ENCODE measurements around the gene PTGFR.

PTGFR gene

GRCh38 chr1:78490861-78491450 is at the start of gene PTGFR:
Gene PTGFR (plus strand): TSS chr1:78490974. CDS start chr1:78492744, 1,770 bp downstream.
- peak within 1 kb of the TSS; percentile 41 to 70 for H3K4me3 ChIP-seq (replicated peaks in 1 of 2; ENCODE audit: low read depth in 2 of 2, low read length in 2 of 2)

GRCh38 chr1:78441921-78442320 is 48.9 kb upstream of the PTGFR start:
- H3K4me3 ChIP-seq (replicated peaks in 1 of 2; ENCODE audit: low read depth in 2 of 2, low read length in 2 of 2) = no peak overlapping the region
- no peak for TF ChIP-seq CTCF (IDR thresholded peaks at IDR 0.05; ENCODE audit: low read depth, low read length)
- DNase-seq (ENCODE audit: low read depth in 2 of 2) = no peak

More at GRCh38 chr1:78490861-78491450, at the start of gene PTGFR:
- TF ChIP-seq CTCF (IDR thresholded peaks at IDR 0.05; ENCODE audit: low read depth, low read length) = no peak
- peak; percentile 30 to 49 for DNase-seq (ENCODE audit: low read depth in 2 of 2)

- DNase-seq (ENCODE audit: low read depth in 2 of 2) = peak in 1 of 2 donors; percentile 14
- no peak for TF ChIP-seq CTCF (IDR thresholded peaks at IDR 0.05; ENCODE audit: low read depth, low read length)
- H3K4me3 ChIP-seq (replicated peaks in 1 of 2; ENCODE audit: low read depth in 2 of 2, low read length in 2 of 2) = no peak overlapping the region
Measured at GRCh38 chr1:78447086-78447485, 43.7 kb upstream of the PTGFR start.

GRCh38 chr1:78464449-78464891 is 26.3 kb upstream of the PTGFR start:
- TF ChIP-seq CTCF (IDR thresholded peaks at IDR 0.05; ENCODE audit: low read depth, low read length) = no peak
- H3K4me3 ChIP-seq (replicated peaks in 1 of 2; ENCODE audit: low read depth in 2 of 2, low read length in 2 of 2) = no peak overlapping the region
- DNase-seq (ENCODE audit: low read depth in 2 of 2) = peak; percentile 60 to 67

GRCh38 chr1:78465143-78465542 is 25.6 kb upstream of the PTGFR start:
- no peak for DNase-seq (ENCODE audit: low read depth in 2 of 2)
- TF ChIP-seq CTCF (IDR thresholded peaks at IDR 0.05; ENCODE audit: low read depth, low read length) = no peak

GRCh38 chr1:78468521-78468920 is 22.3 kb upstream of the PTGFR start:
- TF ChIP-seq CTCF (IDR thresholded peaks at IDR 0.05; ENCODE audit: low read depth, low read length) = no peak
- H3K4me3 ChIP-seq (replicated peaks in 1 of 2; ENCODE audit: low read depth in 2 of 2, low read length in 2 of 2) = no peak overlapping the region
- no peak for DNase-seq (ENCODE audit: low read depth in 2 of 2)

More at GRCh38 chr1:78465143-78465542, 25.6 kb upstream of the PTGFR start:
- H3K4me3 ChIP-seq (replicated peaks in 1 of 2; ENCODE audit: low read depth in 2 of 2, low read length in 2 of 2) = no peak overlapping the region

GRCh38 chr1:78469576-78469975 is 21.2 kb upstream of the PTGFR start:
- no peak overlapping the region for H3K4me3 ChIP-seq (replicated peaks in 1 of 2; ENCODE audit: low read depth in 2 of 2, low read length in 2 of 2)
- no peak for TF ChIP-seq CTCF (IDR thresholded peaks at IDR 0.05; ENCODE audit: low read depth, low read length)
- DNase-seq (ENCODE audit: low read depth in 2 of 2) = peak in 1 of 2 donors; percentile 23
